ENCODE data around the gene LHFPL2.

LHFPL2 gene

DNA sequence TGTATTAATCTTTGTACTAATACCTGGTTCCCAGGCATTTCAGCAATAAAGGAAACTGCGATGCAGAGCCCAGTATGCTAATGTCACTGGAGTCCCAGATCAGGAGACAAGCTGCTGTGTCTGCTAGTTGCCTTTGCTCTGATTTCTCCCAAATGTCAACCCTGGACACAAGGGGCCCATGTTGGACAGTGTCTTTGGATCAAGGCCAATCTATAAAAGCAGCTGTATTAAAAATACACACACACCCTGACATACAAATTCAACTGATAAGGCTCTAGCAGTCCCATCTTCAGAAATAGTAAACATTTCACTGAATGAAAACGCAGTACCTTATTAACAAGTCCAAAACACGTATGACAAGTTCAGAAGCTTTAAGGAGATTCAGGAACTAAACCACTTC lies 18.9 kb downstream of the LHFPL2 start:
- no peak for DNase-seq (ENCODE audit: low read depth)
- TF ChIP-seq, protein P1, sequence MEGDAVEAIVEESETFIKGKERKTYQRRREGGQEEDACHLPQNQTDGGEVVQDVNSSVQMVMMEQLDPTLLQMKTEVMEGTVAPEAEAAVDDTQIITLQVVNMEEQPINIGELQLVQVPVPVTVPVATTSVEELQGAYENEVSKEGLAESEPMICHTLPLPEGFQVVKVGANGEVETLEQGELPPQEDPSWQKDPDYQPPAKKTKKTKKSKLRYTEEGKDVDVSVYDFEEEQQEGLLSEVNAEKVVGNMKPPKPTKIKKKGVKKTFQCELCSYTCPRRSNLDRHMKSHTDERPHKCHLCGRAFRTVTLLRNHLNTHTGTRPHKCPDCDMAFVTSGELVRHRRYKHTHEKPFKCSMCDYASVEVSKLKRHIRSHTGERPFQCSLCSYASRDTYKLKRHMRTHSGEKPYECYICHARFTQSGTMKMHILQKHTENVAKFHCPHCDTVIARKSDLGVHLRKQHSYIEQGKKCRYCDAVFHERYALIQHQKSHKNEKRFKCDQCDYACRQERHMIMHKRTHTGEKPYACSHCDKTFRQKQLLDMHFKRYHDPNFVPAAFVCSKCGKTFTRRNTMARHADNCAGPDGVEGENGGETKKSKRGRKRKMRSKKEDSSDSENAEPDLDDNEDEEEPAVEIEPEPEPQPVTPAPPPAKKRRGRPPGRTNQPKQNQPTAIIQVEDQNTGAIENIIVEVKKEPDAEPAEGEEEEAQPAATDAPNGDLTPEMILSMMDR (IDR thresholded peaks at IDR 0.05; ENCODE audit: low read length, missing control alignments), result no peak
- H3K4me3 ChIP-seq (replicated peaks; ENCODE audit: low read depth, low read length), result no peak overlapping the region

DNA sequence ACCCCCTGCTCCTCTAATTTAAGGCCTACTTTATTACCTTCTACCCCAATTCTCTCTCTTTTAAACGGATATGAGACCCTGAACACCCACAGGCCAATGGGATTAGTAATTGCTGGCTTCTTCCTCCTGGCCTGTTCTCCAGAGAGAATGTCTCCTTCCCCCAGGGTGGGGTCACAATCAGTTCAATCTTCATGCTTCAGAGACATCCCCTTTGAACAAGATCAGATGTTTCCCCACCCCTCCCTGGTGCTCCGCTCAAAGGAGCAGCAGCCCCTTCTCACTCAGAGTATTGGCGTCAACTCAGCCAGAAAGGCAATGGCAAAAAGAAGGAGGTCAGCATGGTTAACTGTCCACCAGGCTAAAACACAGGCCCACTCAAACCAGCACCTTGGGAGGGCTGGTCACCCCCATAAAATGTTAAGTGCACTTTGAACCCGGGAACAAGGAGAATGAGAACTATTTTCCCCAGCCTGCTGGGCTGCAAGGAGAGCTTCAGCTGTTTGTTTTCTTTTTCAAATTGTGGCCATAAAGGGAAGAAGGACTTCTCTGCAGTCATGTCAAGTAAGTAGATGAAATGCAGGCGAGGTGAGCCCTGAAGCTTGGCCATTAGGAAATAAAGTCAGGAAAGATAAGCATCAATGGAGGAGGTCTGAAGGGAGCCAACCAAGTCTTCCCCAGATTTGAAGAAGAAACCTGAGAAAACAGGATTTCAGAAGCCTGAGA lies 20.1 kb downstream of the LHFPL2 start:
- TF ChIP-seq, protein P1 (IDR thresholded peaks at IDR 0.05; ENCODE audit: low read length, missing control alignments), result no peak
- DNase-seq (ENCODE audit: low read depth), result no peak
- H3K4me3 ChIP-seq (replicated peaks; ENCODE audit: low read depth, low read length), result no peak overlapping the region

DNA sequence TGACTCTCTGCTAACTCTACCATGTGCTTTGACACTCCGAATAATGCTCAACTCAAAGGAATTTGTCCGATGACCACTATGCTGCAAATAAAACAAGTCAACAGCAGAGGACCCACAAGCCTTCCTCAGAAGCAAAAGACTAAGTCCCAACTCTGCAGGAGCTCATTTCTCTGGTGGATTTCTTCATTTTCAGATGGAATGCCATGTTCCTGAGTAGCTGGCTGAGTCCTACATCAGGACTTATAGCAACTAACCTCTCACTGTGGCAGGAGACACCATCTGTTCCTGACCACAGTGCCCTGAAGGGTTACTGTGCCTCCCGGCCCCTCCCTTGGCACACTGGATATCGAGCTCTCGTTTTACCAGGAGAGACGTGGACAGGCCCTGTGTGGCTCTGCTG lies 20.8 kb downstream of the LHFPL2 start:
- DNase-seq (ENCODE audit: low read depth), result no peak
- TF ChIP-seq, protein P1 (IDR thresholded peaks at IDR 0.05; ENCODE audit: low read length, missing control alignments), result no peak
- H3K4me3 ChIP-seq (replicated peaks; ENCODE audit: low read depth, low read length), result no peak overlapping the region

DNA sequence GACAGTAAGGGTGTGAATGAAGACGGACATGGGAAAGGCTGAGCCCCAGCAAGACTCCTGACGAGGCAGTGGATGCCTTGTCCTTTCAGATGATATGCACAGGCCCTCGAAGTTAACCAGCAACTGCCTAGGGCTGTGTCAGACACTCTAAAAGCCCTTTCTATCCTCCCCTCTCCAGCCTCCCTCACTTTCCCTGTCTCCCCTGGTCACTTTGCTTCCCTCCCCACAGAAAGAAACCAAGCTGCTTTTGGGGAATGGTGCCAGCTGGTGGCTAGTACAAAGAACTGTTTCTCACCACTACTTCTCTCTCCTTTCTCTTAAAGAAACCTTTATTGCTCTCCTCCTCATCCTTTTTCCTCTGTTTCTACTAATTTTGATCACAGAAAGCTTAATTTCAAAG lies 21.4 kb downstream of the LHFPL2 start:
- TF ChIP-seq, protein P1 (IDR thresholded peaks at IDR 0.05; ENCODE audit: low read length, missing control alignments), result peak; percentile 70
- DNase-seq (ENCODE audit: low read depth), result peak; percentile 72
- no peak overlapping the region for H3K4me3 ChIP-seq (replicated peaks; ENCODE audit: low read depth, low read length)

DNA sequence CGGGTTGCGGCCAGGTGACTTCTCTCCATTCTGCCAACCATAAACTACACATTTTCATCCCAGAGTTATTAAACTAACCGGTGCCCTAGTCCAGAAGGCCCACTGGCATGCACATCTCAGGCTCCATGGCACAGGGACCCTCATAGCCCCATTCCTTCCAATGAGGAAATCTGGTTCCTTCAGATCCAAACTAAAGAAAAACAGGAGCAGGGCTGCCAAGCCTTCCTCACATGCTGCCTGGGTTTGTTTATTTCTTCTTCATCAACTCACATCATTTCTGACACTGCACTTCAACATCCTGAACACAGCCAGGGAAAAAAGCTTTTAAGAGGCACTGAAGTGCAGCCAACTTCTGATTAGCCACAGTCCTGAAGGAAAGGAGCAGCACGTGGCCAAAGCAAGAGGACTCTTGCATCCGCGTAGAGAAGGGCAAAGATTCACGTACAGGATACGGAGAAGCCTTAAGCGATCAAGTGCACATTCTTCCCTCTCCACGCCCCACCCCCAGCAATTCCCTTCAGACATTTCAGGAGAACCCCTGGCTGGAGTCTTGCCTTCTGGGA lies 22.5 kb downstream of the LHFPL2 start:
- TF ChIP-seq, protein P1 (IDR thresholded peaks at IDR 0.05; ENCODE audit: low read length, missing control alignments), result no peak
- H3K4me3 ChIP-seq (replicated peaks; ENCODE audit: low read depth, low read length), result no peak overlapping the region
- no peak for DNase-seq (ENCODE audit: low read depth)

DNA sequence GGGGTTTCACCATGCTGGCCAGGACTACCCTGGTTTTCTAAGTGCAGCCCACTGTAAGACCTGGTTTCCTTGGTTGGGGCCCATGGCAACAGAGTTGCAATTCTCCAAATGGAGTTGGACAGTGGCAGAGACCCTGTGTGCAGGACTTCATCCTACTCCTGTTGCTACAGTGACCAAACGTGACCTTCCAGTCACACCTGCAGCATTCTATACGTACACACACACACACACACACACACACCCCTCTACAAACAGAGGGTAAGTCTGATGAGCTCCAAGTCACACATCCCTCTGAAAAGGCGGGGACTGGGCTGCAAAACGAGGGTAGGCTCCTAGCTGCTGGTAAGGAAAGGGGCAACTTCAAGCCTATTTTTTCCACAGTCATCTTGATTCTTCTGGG lies 23.6 kb downstream of the LHFPL2 start:
- no peak overlapping the region for H3K4me3 ChIP-seq (replicated peaks; ENCODE audit: low read depth, low read length)
- TF ChIP-seq, protein P1 (IDR thresholded peaks at IDR 0.05; ENCODE audit: low read length, missing control alignments), result no peak
- DNase-seq (ENCODE audit: low read depth), result no peak

Measured in fibroblast of pulmonary artery (primary cell).